Ramos (cell line): Measurements from ENCODE around the gene BRICD5.
"Not testable (repeated sequence)": the region's sequence is repeated elsewhere in the genome, so short reads cannot be mapped to it uniquely, and the experiment has no call there.

Experiments
- in situ Hi-C: fragments of 300-500 bp; cut with MboI; formaldehyde crosslinking; loops from one replicate; pipeline ENCODE4 v1.14.3; 2022; ENCODE audit warnings: low sequenced_read_pairs; ENCODE audit not compliant: unreplicated experiment

BRICD5 gene

DNA sequence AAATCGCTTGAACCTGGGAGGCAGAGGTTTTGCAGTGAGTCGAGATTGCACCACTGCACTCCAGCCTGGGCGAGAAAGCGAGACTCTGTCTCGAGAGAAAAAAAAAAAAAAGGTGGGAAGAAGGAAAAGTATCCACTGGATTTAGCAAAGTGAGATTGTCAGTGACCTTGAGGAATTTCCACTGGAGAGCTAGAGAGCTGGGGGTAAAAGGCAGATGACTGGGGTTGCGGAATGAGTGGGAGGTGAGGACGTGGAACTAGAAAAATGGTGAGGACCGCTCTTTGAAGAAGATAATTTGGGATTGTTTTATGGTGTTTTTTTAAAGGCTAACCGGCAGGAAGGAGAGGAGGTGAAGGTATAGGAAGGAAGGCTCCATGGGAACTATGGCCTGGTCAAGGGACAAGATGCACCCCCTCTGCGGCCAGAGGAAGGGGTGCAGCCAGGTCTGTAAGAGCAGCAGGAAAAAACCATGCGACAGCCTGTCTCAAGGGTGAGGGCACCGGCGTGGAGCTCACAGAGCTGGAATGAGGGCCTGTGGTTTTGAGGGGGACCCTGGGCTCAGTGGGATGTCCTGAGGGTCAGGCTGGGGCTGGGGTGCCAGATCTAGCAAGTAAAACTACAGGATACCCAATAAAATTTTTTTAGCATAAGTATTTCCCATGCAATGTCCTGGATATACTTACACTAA is 6.1 kb downstream of the BRICD5 start:
- in situ Hi-C loops = no loop called here

GRCh38 chr16:2203119-2203688 is 7.5 kb downstream of the BRICD5 start:
- in situ Hi-C loops = not testable (repeated sequence)

GRCh38 chr16:2200313-2200712 is 10.3 kb downstream of the BRICD5 start:
- in situ Hi-C loops = no loop called here

DNA sequence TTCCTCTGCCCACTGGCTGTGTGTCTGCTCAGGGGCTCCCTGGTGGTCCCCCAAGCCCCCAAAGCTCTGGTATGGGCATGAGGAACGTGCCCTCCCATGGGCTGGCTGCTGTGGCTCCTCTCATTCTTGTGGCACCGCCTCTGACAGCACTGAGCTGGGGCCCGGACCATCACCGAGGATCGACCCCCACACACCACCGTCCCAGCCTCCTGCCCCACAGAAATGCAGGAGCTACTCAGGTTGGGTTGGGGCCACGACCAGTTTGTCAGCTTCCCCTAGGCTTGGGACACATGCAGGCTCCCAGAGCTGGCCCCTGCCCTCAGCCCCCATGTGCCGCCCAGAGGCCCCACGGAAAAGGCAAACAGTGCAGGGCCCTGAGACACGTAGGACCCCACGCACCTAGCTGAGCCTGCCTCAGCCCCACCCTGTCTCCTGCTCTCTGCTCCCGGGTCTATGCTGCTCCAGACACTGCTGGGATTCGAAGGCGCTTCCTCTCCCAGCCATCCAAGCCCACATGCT is 11.0 kb downstream of the BRICD5 start:
- in situ Hi-C loops = no loop called here

- in situ Hi-C loops = no loop called here
Measured at GRCh38 chr16:2199095-2199494, 11.6 kb downstream of the BRICD5 start.

DNA sequence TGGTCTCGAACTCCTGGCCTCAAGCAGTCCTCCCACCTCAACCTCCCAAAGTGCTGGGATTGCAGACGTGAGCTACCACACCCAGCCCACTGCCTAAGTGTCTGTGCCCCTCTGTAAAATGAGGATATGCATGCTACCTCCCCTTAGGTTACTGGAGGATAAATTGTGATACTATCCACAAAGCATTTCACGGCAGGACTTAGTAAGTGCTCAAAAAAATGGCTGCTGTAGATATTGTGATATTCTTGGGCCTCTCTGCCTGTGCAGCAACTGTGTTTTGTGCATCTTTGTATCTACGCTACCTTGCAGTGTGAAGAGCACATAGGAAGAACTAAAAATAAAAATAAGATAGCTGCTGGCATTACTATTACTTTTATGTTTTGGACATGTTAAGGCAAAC is 12.4 kb downstream of the BRICD5 start:
- in situ Hi-C loops = no loop called here

DNA sequence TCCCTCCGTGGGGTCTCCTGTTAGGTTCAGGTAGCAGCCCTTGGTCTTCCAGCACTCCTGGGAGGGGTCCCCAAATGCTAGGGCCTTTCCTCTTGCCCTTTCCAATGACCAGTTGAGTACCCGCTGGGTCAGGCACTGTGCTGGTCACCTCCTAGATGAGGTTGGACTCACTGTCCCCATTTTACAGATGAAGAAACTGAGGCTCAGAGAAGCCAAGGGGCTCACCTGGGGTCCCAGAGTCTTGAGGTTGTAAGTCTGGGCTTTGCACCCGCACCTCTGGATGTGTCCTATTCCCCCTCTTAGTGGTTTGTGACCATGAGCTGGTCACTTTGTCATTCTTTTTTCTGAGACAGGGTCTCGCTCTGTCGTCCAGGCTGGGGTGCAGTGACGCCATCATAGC is 12.9 kb downstream of the BRICD5 start:
- in situ Hi-C loops = no loop called here

DNA sequence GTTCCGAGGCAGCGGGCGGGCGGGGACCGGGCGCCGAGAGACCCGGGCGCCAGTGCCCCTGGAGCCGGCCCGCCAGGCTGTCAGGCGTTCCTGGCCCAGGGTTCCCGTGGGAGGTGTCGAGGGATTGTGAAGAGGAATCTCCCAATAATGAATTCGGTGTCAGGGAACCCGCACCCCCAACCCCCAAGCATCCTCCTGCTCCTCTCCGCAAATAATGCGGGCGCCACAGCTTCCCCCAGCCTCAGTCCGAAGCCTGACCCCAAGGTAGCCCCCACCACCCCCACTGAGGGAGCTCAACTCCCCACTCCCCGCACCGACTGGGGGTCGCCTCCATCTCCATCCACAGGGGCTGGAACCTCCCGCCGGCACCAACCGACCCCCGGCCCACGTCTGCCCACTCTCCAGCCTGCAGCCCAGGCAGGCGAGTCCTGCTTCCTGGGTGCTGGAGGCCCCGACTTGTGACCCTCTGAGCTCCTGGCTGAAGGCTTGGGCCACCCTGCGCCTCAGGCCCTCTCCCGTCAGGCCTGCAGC is 13.6 kb downstream of the BRICD5 start:
- in situ Hi-C loops = no loop called here

DNA sequence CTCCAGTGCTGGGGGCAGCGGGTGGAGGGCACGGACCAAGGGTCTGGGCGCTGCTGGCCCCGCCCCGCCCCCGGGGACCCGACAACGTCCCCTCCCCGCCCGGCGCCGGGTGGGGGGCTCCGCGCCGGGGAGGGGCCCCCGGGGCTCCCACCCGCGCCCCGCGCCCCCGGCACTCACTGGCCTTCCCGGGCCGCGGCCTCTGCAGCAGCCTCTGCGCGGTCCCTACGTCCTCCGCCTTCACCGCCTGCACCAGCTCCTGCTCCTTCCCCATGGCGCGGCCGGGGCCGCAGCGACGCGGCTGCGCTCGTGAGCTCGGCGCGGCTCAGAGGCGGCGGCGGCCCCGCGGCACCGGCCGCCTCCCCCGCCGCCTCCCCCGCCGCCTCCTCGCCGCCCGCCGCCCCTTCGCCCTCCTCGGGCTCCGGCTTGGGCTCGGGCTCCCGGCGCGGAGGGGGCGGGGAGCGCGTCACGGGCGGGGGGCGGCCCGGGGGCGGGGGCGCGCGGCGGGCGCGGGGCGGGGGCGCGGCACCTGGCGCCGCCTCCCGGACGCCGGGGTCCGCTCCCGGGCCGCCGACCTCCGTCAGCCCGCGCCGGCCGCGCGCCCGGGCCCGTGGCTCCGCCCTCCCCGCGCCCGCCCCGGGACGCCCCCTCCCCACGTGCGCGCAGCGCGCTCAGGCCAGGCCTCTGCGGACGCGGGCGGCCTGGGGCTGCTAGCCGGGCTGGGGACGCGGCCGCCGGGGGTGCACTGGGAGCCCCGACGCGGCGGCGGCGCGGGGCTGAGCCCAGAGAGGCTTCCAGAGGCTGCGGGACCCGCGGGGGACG is 14.3 kb downstream of the BRICD5 start, which contains the start of gene CASKIN1:
Gene CASKIN1 (minus strand): TSS at position 444 of the 819 bp plus-strand sequence. CDS start 173 bp downstream, at position 271.
- in situ Hi-C loops = no loop called here

DNA sequence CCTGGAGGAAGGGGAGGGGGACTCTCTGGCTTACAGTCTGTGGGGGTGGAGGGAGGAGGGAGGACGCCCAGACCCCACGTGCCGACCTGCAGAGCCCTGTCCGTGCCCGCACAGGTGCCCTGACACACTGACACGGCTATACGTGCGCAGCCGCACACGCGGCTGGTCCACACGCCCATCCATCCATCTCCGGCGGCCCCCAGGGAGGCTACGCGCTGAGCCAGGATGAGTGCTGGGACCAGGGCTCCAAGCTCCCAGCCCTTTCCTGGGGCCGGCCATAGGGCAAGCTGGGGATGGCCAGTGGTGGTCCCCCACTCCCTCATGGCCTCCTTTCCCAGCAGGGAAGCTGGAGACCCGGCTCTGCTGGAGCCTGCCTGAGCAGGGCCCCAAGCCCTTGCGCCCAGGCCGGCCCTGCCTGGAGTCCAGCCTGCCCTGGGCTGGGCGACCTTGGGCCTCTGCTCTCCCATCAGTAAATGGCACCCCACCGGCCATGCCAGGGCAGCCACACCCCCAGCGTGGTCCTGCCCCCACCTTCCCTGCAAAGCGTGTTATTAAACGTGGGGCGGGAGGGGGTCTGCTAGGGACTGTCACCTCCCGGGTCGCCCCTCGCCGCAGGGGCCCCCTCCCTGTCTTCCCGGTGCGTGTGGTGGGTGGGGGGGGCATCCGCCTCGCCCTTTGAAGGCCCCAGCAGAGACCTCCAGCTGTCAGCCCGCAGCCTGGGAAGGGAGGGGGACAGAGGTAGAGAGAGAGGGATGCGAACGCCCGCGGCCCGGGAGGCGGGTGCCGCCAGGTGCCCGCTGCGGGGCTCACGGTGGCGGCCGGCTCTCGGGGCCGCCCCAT is 15.1 kb downstream of the BRICD5 start:
- in situ Hi-C loops = no loop called here

- in situ Hi-C loops = no loop called here
Measured at GRCh38 chr16:2194852-2195321, 15.8 kb downstream of the BRICD5 start.

- in situ Hi-C loops = no loop called here
Measured at GRCh38 chr16:2194166-2194834, 16.4 kb downstream of the BRICD5 start.

- in situ Hi-C loops = no loop called here
Measured at GRCh38 chr16:2191446-2191706, 19.3 kb downstream of the BRICD5 start.

- in situ Hi-C loops = no loop called here
Measured at GRCh38 chr16:2190659-2191445, 19.8 kb downstream of the BRICD5 start.

DNA sequence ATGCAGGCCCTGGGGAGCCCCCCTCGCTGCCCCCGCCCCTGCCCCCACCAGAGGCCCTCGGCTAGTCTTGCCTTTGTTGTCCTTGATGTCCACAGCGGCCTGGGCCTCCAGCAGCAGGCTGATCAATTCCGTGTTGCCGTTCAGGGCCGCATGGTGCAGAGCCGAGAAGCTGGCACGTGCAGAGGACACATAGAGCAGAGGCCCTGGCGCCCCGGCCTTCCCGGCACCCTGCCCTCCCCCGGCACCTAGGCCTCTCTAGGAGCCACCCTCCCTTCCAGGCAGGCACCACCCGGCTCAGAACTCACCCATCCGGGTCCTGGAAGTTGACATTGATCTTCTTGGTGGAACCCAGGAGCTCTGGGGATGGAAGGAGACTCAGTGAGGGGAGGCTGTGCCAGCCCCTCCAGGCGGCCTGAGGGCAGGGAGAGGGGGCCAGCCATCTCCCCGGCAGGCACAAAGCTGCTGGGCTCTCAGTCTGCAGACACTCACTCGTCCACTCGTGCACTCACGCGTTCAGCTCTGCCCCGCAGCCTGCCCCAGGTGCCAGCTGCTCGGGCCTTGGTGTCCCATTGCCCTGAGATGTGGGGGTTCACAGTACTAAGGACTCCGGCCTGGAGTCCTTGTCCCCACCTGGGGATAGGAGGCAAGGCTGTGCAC is 20.5 kb downstream of the BRICD5 start:
- in situ Hi-C loops = no loop called here

DNA sequence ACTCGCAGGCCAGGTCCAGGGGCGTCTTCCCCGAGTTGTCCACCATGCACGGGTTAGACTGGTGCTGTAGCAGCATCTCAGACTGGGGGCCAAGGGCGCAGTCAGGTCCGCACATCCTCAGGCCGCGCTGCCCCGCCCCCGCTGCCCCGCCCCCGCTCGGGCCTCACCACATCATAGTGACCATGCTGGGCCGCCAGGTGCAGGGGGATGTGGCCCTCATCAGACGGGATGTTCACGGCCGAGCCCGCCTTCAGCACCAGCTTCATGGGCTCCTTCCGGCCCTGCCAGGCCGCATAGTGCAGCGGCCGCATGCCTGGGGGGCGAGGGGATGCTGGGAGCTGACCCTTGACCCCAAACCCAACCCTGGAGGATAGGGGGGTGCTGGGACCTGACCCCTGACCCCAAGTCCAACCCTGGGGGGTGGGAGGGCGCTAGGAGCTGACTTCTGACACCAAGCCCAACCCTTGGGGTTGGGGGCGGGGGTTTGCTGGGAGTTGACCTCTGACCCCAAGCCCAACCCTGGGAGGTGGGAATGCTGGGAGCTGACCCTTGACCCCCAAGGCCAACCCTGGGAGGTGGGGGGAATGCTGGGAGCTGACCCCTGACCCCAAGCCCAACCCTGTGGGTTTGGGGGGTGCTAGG is 21.3 kb downstream of the BRICD5 start:
- in situ Hi-C loops = no loop called here

- in situ Hi-C loops = no loop called here
Measured at GRCh38 chr16:2188395-2188794, 22.3 kb downstream of the BRICD5 start.

DNA sequence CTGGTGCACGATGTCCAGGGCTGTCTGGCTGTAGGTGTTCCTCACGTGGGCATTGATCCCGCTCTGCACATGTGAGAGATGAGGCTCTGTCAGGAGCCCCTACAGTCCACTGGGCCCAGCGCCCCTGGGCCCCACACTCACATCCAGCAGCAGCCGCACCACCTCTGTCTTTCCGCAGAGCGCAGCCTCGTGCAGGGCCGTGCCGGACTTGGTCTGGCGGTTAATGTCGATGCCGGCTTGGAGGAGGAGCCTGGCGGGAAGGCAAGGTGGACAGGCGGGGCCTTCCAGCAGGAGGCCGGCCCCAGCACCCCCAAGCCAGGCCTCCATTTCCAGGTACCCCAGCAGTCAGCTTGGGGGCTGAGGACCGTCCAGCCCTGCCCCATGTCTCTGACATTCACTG is 23.5 kb downstream of the BRICD5 start:
- in situ Hi-C loops = no loop called here
